ENCODE measurements around the gene AHSG.

Gene AHSG

DNA sequence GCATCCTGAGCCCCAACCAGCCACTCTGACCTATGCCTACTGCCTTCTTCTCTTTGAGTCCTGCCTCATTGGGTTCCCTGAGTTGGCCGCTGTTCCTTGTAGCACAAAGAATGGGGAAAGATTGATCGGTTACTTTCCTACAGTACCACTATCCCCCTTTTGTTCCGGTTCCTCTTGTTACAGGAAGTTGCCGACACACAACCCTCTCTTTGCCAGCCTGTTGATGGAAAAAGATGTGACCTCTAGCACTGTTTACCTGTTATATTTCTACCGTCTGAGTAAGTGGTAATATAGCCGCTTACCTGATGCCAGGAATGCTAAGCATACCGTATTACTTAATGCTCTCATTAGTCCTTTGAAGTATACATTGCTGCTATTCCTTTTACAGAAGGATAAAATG, 9.7 kb upstream of the AHSG start:
- H3K27ac ChIP-seq, result no peak overlapping the region
- TF ChIP-seq, protein P1, sequence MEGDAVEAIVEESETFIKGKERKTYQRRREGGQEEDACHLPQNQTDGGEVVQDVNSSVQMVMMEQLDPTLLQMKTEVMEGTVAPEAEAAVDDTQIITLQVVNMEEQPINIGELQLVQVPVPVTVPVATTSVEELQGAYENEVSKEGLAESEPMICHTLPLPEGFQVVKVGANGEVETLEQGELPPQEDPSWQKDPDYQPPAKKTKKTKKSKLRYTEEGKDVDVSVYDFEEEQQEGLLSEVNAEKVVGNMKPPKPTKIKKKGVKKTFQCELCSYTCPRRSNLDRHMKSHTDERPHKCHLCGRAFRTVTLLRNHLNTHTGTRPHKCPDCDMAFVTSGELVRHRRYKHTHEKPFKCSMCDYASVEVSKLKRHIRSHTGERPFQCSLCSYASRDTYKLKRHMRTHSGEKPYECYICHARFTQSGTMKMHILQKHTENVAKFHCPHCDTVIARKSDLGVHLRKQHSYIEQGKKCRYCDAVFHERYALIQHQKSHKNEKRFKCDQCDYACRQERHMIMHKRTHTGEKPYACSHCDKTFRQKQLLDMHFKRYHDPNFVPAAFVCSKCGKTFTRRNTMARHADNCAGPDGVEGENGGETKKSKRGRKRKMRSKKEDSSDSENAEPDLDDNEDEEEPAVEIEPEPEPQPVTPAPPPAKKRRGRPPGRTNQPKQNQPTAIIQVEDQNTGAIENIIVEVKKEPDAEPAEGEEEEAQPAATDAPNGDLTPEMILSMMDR (IDR thresholded peaks at IDR 0.05), result no peak
- TF ChIP-seq ZFX (IDR thresholded peaks at IDR 0.05; ENCODE audit: borderline replicate concordance), result no peak

DNA sequence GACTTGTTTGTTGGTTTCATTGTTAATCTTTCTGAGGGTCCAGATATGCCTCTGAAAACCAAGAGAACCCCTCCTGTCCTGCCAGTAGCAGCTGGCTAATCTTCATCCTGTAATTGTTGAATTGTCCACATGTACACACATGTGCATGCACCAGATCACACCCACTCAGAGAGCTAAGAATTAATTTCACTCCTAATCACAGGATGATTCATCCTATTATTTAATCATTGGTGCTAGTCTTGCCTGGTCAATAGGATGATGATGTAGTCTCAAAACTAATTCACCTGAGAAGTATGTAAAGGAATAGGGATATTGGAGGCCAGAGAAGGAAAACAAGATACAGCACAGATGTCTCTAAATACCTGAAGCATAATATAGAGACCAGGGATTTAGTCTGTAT, 7.8 kb upstream of the AHSG start:
- no peak overlapping the region for H3K27ac ChIP-seq
- TF ChIP-seq, protein P1 (IDR thresholded peaks at IDR 0.05), result no peak
- TF ChIP-seq ZFX (IDR thresholded peaks at IDR 0.05; ENCODE audit: borderline replicate concordance), result no peak

DNA sequence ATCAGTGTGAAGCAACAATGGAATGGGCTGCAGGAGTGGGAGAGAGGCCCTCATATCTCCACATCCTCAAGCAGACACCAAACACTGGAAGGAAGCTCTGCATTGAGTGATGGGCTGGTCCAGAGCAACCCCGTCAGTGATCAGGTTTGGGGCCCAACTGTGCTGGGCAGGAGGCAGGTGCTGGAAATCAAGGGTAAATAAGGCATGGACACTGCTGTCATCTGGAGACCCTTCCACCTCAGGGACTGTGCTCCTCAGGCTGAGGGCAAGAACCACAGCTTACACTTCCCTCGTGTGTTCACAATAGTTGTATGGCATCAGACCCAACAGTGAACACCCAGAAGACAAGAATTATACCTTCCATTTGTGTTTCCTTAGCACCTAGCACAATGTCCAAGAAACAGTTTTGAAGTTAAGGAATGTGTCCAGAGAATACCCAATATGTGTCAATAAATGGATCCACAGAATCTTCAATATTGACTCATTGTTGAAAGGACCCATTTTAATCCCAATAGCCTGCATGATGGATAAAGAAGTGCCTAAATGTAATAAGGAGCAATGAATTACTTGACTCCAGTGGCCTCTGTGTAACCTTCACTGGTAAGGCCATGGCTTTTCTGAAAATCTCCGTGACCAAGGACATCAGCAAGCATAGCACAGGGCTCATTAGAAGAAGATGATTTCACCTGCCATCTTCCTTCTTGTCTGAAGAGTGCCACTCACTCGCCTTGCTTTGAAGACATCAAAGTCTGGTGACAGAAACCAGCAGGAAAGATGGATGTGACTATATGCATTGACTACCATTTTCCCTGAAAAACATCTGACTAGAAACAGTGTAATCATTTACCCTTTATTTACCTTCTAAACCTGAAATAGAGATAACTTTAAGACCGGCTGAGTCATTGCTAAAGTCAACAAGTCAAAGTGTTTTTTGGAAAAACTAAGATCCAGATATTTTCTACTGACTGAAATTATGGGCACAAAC, 7.0 kb upstream of the AHSG start:
- TF ChIP-seq, protein P1 (IDR thresholded peaks at IDR 0.05), result no peak
- no peak for TF ChIP-seq ZFX (IDR thresholded peaks at IDR 0.05; ENCODE audit: borderline replicate concordance)
- no peak overlapping the region for H3K27ac ChIP-seq

DNA sequence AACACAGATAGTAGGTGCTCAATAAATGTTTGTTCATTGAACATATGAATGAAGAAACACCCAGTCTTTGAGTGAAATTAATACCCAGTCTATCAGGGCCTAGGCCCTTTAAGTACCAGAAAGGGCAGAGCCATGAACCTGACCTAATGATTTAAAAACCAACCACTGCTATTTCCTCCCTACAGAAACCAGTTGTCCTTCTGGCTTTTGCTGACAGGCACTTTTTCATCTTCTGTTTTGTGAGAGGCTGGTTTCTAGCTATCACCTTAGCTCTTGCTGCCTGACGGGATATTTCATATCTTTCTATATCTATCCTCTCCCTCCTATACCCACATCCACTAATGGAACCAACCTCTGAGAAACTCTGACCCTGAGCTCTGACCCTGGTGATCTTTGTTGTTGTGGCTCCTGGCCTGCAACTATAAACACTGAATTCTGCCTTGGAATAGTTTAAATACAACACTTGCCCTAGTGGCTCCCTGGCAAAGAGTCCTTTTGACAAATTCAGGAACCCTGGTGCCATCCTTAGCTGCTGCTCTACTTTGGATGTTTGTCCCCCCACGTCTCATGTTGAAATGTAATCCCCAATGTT, 4.1 kb upstream of the AHSG start:
- no peak overlapping the region for H3K27ac ChIP-seq
- TF ChIP-seq ZFX (IDR thresholded peaks at IDR 0.05; ENCODE audit: borderline replicate concordance), result no peak
- TF ChIP-seq, protein P1 (IDR thresholded peaks at IDR 0.05), result no peak

DNA sequence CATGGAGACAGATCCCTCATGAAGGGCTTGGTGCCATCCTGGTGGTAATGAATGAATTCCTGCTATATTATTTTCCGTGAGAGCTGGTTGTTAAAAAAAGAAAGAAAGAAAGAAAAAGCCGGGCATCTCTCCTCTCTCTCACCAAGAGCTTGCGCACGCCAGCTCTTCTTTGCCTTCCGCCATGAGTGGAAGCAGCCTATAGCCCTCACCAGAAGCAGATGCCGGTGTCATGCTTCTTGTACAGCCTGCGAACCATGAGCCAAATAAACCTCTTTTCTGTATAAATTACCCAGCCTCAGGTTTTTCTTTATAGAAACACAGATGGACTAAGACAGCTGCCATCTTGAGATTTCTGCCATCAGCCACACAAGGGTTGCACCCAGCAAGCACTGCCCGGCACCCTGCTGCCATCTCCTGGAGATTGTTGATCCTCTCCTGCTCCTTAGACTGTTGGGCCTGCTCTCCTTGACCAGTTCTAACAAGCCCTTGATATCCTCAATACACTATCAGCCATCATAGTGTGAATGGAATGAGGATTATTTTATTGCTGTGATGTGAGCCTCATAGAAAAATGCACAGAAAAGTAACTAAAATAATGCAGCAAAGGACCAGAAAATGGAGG, 3.5 kb upstream of the AHSG start:
- H3K27ac ChIP-seq, result no peak overlapping the region
- TF ChIP-seq, protein P1 (IDR thresholded peaks at IDR 0.05), result peak; percentile 57
- TF ChIP-seq ZFX (IDR thresholded peaks at IDR 0.05; ENCODE audit: borderline replicate concordance), result no peak

DNA sequence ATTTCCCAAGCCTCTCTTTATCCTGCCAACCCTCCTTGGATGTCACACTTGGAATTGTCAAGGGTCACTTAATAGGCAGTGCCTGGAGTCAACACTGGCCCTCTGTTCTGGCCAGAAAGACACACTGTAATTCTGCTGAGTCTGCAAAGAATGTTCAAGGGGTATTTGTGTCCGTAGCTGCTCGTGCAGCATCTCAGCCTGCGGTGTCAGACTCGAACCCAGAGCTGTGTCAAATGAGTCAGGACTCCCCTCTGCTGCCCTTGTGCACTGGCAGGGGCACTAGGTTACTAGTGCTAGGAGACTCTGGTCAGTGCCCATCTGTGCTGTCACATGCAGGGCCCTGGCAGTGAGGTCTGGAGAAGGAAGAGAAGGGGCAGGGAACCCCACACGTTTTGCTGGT, 795 bp upstream of the AHSG start:
- no peak for TF ChIP-seq ZFX (IDR thresholded peaks at IDR 0.05; ENCODE audit: borderline replicate concordance)
- TF ChIP-seq, protein P1 (IDR thresholded peaks at IDR 0.05), result no peak
- no peak overlapping the region for H3K27ac ChIP-seq

Measured in 22Rv1 (cell line).